ENCODE data around the gene GPR158. TPM values are rescaled to one million over a fixed set of nuclear protein-coding genes. Genes with fewer than 3 reads are reported as not detected.
A peak's percentile ranks its signal among the peaks of the same experiment; 100 is the strongest.

GPR158 gene
- total RNA-seq, 1 donor from 2014 or later = 0.34 TPM

DNA sequence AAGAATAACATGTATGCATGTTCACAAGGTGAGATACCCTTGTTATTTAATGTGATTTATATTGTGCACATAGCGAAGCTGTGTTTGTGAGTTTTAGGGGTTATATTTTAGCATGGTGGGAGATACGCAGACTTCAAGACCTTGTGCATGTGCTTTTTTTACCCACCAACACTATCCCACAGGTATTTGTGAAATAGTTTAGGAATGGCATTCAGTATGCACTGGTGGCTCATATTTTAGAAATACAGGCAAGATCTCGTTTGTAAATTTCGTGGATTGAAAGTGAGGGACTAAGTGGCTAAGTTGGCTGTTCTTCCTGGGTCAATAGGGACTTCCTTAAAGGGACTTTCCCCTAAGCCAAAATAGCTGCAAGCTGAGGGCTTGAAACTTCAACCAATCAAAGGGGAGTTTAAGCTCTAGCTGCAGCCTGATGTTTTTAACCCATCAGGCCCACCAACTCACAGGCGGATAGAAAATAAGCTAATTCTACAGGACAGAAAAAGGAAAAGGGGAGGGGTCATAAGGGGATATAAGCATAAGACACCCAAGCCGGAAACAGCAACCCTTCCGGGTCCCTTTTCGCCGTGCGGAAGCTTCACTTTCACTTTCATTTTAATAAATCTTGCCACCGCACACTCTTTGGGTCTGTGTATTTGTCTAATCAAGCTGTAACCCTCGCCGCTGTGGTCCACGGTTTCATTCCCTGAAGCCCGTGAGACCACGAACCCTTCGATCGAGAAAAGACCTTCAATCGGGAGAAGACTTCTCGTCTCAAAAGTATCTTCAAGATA lies 291.0 kb downstream of the GPR158 start:
- no peak for DNase-seq (ENCODE audit: low spot score)
- intact Hi-C loops (cut with micrococcal nuclease) = no loop called here
- Mint-ChIP-seq H3K4me1 (ENCODE audit: low read depth) (no peaks in the 10 kb centered on the region), H3K36me3 (ENCODE audit: low read depth) (no peaks in the 10 kb centered on the region), H3K27me3 (ENCODE audit: low read depth) (no peaks in the 10 kb centered on the region), H3K4me3 (ENCODE audit: low read depth) (no peak overlapping the region), H3K27ac (no peak overlapping the region), H3K9me3 (peaks cover 40% of the 10 kb centered on the region)

DNA sequence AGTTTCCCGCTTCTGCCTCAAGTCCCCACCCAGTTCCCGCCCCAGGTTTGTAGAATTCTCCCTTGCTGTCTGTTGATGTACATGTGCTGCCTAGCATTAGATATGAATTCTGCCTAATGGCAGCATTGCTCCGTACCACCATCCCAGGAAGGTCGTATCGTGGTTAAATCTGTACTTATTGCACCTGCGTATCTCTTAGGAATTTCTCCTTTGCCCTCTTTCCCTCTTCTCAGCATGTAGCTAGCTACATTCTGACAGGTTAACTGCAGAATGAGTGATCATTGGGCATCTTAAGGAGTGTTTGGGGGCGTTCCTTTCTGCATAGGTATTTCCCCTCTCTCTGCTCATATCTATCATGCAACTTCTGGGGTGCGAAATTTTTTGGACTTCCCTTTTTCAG lies 293.1 kb downstream of the GPR158 start:
- Mint-ChIP-seq H3K4me1 (ENCODE audit: low read depth) (no peaks in the 10 kb centered on the region), H3K4me3 (ENCODE audit: low read depth) (no peak overlapping the region), H3K27me3 (ENCODE audit: low read depth) (no peaks in the 10 kb centered on the region), H3K9me3 (peaks cover 36% of the 10 kb centered on the region), H3K36me3 (ENCODE audit: low read depth) (no peaks in the 10 kb centered on the region), H3K27ac (no peak overlapping the region)
- DNase-seq (ENCODE audit: low spot score) = no peak
- intact Hi-C loops (cut with micrococcal nuclease) = no loop called here

DNA sequence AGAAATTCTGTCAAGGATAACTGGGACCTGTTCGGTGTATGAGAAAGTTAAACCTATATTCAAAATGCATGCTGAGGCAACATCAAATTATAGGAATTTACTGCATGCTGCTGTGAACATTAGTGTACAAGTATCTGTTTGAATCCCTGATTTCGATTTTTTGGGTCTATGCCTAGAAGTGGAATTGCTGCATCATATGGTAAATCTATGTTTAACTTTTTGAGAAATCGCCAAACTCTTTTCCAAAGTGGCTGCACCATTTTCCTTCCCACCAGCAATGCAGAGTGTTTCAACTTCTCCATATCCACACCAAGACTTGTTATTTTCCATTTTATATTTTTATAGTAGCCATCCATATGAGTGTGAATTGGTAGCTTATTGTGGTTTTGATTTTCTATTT lies 306.7 kb downstream of the GPR158 start:
- no peaks in the 10 kb centered on the region for H3K27me3 Mint-ChIP-seq (ENCODE audit: low read depth)
- H3K36me3 Mint-ChIP-seq (ENCODE audit: low read depth) = no peaks in the 10 kb centered on the region
- no peak for DNase-seq (ENCODE audit: low spot score)
- H3K4me1 Mint-ChIP-seq (ENCODE audit: low read depth) = no peaks in the 10 kb centered on the region
- peaks cover 31% of the 10 kb centered on the region for H3K9me3 Mint-ChIP-seq
- H3K4me3 Mint-ChIP-seq (ENCODE audit: low read depth) = no peak overlapping the region
- intact Hi-C loops (cut with micrococcal nuclease) = no loop called here
- no peak overlapping the region for H3K27ac Mint-ChIP-seq

DNA sequence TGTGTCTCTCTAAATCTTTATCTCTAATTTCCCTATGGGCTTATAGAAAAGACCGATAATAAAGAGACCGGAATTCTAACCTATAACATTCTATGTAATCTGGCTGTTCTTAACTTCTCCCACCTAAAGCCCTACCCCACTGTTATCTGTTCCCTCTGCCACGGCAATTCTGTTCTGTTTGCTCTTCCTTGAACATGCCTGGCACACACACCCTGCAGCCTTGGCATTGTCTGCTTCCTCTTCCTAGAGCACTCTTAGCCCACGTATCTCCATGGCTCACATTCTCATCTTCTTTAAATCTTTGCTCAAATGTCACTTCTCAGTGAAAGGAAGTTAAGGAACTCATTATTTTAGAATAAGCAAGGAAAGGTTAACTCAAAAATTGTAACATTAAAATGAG lies 309.2 kb downstream of the GPR158 start:
- no peak for DNase-seq (ENCODE audit: low spot score)
- Mint-ChIP-seq H3K36me3 (ENCODE audit: low read depth) (no peaks in the 10 kb centered on the region), H3K9me3 (peaks cover 31% of the 10 kb centered on the region), H3K27me3 (ENCODE audit: low read depth) (no peaks in the 10 kb centered on the region), H3K4me1 (ENCODE audit: low read depth) (no peaks in the 10 kb centered on the region), H3K27ac (peak overlapping the region; percentile 34), H3K4me3 (ENCODE audit: low read depth) (no peak overlapping the region)
- intact Hi-C loops (cut with micrococcal nuclease) = no loop called here

GRCh38 chr10:25487266-25487665 lies 312.5 kb downstream of the GPR158 start:
- no peak overlapping the region for H3K4me3 Mint-ChIP-seq (ENCODE audit: low read depth)
- no peak for DNase-seq (ENCODE audit: low spot score)

GRCh38 chr10:25492040-25492439 lies 317.2 kb downstream of the GPR158 start:
- Mint-ChIP-seq H3K4me1 (ENCODE audit: low read depth) (no peaks in the 10 kb centered on the region), H3K27me3 (ENCODE audit: low read depth) (no peaks in the 10 kb centered on the region), H3K9me3 (peaks cover 10% of the 10 kb centered on the region), H3K4me3 (ENCODE audit: low read depth) (no peak overlapping the region), H3K27ac (no peak overlapping the region), H3K36me3 (ENCODE audit: low read depth) (no peaks in the 10 kb centered on the region)
- intact Hi-C loops (cut with micrococcal nuclease) = no loop called here
- DNase-seq (ENCODE audit: low spot score) = no peak

More at GRCh38 chr10:25487266-25487665, 312.5 kb downstream of the GPR158 start:
- no peaks in the 10 kb centered on the region for H3K36me3 Mint-ChIP-seq (ENCODE audit: low read depth)
- H3K27ac Mint-ChIP-seq = no peak overlapping the region
- peaks cover 22% of the 10 kb centered on the region for H3K9me3 Mint-ChIP-seq
- H3K4me1 Mint-ChIP-seq (ENCODE audit: low read depth) = no peaks in the 10 kb centered on the region
- no peaks in the 10 kb centered on the region for H3K27me3 Mint-ChIP-seq (ENCODE audit: low read depth)
- intact Hi-C loops (cut with micrococcal nuclease) = no loop called here

GRCh38 chr10:25492680-25493079 lies 317.9 kb downstream of the GPR158 start:
- no peak overlapping the region for H3K27ac Mint-ChIP-seq
- no peak for DNase-seq (ENCODE audit: low spot score)

DNA sequence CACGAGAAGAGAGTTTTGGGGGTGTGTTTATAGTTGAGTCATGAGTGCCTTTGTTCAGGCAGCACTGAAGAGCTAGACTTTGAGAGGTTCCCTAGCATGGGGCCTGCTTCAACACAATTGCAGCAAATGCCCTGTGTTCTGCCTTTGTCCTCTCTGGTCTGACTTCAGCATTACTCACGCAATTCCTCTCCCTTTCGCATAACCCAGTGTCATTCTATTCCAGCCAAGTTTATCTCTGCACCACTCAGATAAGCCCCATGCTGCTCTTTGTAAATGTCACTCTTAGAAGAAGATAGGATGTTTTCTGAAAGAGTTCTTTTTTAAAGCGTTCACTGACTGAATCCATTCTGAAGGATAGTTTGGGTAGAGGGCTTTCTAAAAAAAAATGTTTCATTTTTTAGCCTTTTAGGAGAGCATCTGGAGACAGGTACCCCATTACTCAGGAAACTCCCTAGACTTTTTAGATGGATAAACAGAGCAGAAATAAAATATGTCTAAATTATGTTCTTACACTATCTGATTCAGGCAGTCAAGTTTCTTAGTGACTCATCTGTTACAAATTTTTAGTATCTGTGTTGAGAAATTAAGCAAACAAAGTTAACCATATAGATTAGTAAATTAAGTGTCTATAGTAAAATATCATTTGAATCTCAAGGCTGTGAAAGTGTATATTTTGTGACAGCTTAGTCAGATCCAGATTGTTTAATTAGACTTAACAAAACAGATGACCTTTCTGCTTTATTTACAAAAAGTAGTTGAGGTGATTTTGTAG lies 318.5 kb downstream of the GPR158 start:
- H3K4me1 Mint-ChIP-seq (ENCODE audit: low read depth) = no peaks in the 10 kb centered on the region
- H3K27ac Mint-ChIP-seq = no peak overlapping the region
- H3K9me3 Mint-ChIP-seq = peaks cover 15% of the 10 kb centered on the region
- no peak overlapping the region for H3K4me3 Mint-ChIP-seq (ENCODE audit: low read depth)
- no peaks in the 10 kb centered on the region for H3K27me3 Mint-ChIP-seq (ENCODE audit: low read depth)
- no peaks in the 10 kb centered on the region for H3K36me3 Mint-ChIP-seq (ENCODE audit: low read depth)
- intact Hi-C loops (cut with micrococcal nuclease) = no loop called here
- DNase-seq (ENCODE audit: low spot score) = no peak

More at GRCh38 chr10:25492680-25493079, 317.9 kb downstream of the GPR158 start:
- H3K4me3 Mint-ChIP-seq (ENCODE audit: low read depth) = no peak overlapping the region
- no peaks in the 10 kb centered on the region for H3K36me3 Mint-ChIP-seq (ENCODE audit: low read depth)
- H3K9me3 Mint-ChIP-seq = peaks cover 15% of the 10 kb centered on the region
- H3K27me3 Mint-ChIP-seq (ENCODE audit: low read depth) = no peaks in the 10 kb centered on the region
- intact Hi-C loops (cut with micrococcal nuclease) = no loop called here
- H3K4me1 Mint-ChIP-seq (ENCODE audit: low read depth) = no peaks in the 10 kb centered on the region

- peaks cover 13% of the 10 kb centered on the region for H3K9me3 Mint-ChIP-seq
Observed at GRCh38 chr10:25497246-25497645, 322.4 kb downstream of the GPR158 start.

DNA sequence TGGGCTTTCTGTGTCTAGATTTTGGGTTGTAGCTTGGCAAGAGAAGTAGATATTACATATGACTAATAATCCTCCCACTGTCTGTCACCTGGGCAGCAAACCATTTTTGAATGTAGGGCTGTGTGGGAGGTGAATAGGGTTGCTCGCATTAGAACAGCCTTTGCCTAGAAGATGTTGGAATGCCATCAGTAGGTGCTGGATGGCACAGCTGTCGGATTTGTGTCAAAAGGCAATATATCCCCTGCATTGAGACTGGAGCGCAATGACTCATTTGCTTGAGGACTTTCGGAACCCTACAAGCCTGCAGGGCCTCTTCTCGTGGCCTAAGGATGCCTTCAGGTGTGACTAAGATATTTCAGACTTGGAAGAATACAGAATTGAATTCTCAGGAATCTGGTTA lies 323.8 kb downstream of the GPR158 start:
- H3K9me3 Mint-ChIP-seq = peaks cover 13% of the 10 kb centered on the region
- H3K4me1 Mint-ChIP-seq (ENCODE audit: low read depth) = no peaks in the 10 kb centered on the region
- H3K27ac Mint-ChIP-seq = no peak overlapping the region
- intact Hi-C loops (cut with micrococcal nuclease) = no loop called here
- no peak overlapping the region for H3K4me3 Mint-ChIP-seq (ENCODE audit: low read depth)
- H3K36me3 Mint-ChIP-seq (ENCODE audit: low read depth) = no peaks in the 10 kb centered on the region
- no peaks in the 10 kb centered on the region for H3K27me3 Mint-ChIP-seq (ENCODE audit: low read depth)
- DNase-seq (ENCODE audit: low spot score) = no peak

More at GRCh38 chr10:25497246-25497645, 322.4 kb downstream of the GPR158 start:
- no peaks in the 10 kb centered on the region for H3K4me1 Mint-ChIP-seq (ENCODE audit: low read depth)
- H3K4me3 Mint-ChIP-seq (ENCODE audit: low read depth) = no peak overlapping the region
- H3K36me3 Mint-ChIP-seq (ENCODE audit: low read depth) = no peaks in the 10 kb centered on the region
- intact Hi-C loops (cut with micrococcal nuclease) = no loop called here
- DNase-seq (ENCODE audit: low spot score) = no peak
- no peak overlapping the region for H3K27ac Mint-ChIP-seq
- H3K27me3 Mint-ChIP-seq (ENCODE audit: low read depth) = no peaks in the 10 kb centered on the region

DNA sequence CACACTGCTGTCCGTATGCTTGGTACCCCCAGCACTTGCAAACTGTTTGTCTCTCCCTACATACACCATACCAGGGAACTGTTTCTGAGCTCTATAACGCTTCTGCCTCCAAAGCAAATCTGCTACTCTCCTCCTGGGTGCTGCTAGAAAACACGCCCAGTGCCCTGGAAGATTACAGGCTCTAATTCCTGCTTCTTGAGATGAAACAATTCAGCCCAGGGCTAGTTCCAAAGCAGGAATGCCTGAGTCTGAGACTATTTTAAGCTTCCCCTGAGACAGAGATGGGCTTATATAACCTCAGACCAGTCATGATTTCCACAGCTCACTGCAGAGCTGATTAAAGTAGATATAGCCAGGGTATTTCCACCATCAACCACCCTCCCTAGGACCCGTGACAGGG lies 327.1 kb downstream of the GPR158 start:
- peaks cover 12% of the 10 kb centered on the region for H3K9me3 Mint-ChIP-seq

GRCh38 chr10:25502453-25502852 lies 327.7 kb downstream of the GPR158 start:
- intact Hi-C loops (cut with micrococcal nuclease) = no loop called here
- no peaks in the 10 kb centered on the region for H3K4me1 Mint-ChIP-seq (ENCODE audit: low read depth)
- H3K36me3 Mint-ChIP-seq (ENCODE audit: low read depth) = no peaks in the 10 kb centered on the region
- no peaks in the 10 kb centered on the region for H3K27me3 Mint-ChIP-seq (ENCODE audit: low read depth)
- H3K27ac Mint-ChIP-seq = no peak overlapping the region
- peaks cover 7% of the 10 kb centered on the region for H3K9me3 Mint-ChIP-seq
- H3K4me3 Mint-ChIP-seq (ENCODE audit: low read depth) = no peak overlapping the region
- DNase-seq (ENCODE audit: low spot score) = no peak

More for the DNA sequence above, 327.1 kb downstream of the GPR158 start:
- Mint-ChIP-seq H3K36me3 (ENCODE audit: low read depth) (no peaks in the 10 kb centered on the region), H3K4me1 (ENCODE audit: low read depth) (no peaks in the 10 kb centered on the region), H3K27ac (no peak overlapping the region), H3K4me3 (ENCODE audit: low read depth) (no peak overlapping the region), H3K27me3 (ENCODE audit: low read depth) (no peaks in the 10 kb centered on the region)
- DNase-seq (ENCODE audit: low spot score) = no peak
- intact Hi-C loops (cut with micrococcal nuclease) = no loop called here

GRCh38 chr10:25504306-25504705 lies 329.5 kb downstream of the GPR158 start:
- H3K36me3 Mint-ChIP-seq (ENCODE audit: low read depth) = no peaks in the 10 kb centered on the region
- intact Hi-C loops (cut with micrococcal nuclease) = no loop called here
- H3K9me3 Mint-ChIP-seq = peaks cover 3% of the 10 kb centered on the region
- no peaks in the 10 kb centered on the region for H3K27me3 Mint-ChIP-seq (ENCODE audit: low read depth)
- DNase-seq (ENCODE audit: low spot score) = no peak
- no peaks in the 10 kb centered on the region for H3K4me1 Mint-ChIP-seq (ENCODE audit: low read depth)
- H3K27ac Mint-ChIP-seq = no peak overlapping the region
- H3K4me3 Mint-ChIP-seq (ENCODE audit: low read depth) = no peak overlapping the region

Measured in activated T-helper 2 cell treated with anti-CD3 and anti-CD28 coated beads, Interferon-gamma antibody, Interleukin-2, Interleukin-4, amounts not matched to agents 10 μg/mL and 5 μg/mL and 100 μg/mL, durations not matched to agents 14 hours and 24 hours and 36 hours (primary cell).